Suprapubic skin (tissue), 4 donors: ENCODE measurements around the gene GNAQ. TPM values are rescaled to one million over a fixed set of nuclear protein-coding genes. Genes with fewer than 3 reads are reported as not detected.
A peak's percentile ranks its signal among the peaks of the same experiment; 100 is the strongest.

Experiments
- DNase-seq, 2 donors: peaks; one replicate each; pipeline ENCODE4 v3.0.0-alpha.2; 2019; ENCODE audit warnings: low spot score in 2 of 2
- H3K27ac ChIP-seq: fragments of 200-600 bp; sonication (generic); one replicate; pipeline ENCODE4 v1.5.1; 2019
- H3K27me3 ChIP-seq: fragments of 200-600 bp; sonication (generic); one replicate; pipeline ENCODE4 v1.5.1; 2019
- H3K36me3 ChIP-seq: fragments of 200-600 bp; sonication (generic); one replicate; pipeline ENCODE4 v1.5.1; 2019
- H3K4me1 ChIP-seq: fragments of 200-600 bp; sonication (generic); one replicate; pipeline ENCODE4 v1.5.1; 2019
- H3K4me3 ChIP-seq: fragments of 200-600 bp; sonication (generic); one replicate; pipeline ENCODE4 v1.5.1; 2019; ENCODE audit warnings: mild to moderate bottlenecking
- H3K9me3 ChIP-seq: fragments of 200-600 bp; sonication (generic); one replicate; pipeline ENCODE4 v1.5.1; 2019
- CTCF ChIP-seq, 2 donors: fragments of 200-600 bp in 1 of 2; fragments of 450-650 bp in 1 of 2; sonication (generic) in 1 of 2; IDR thresholded peaks; one replicate each; pipeline ENCODE4 v1.5.1; 2016 to 2019; ENCODE audit warnings: antibody characterized with exemption in 2 of 2, mild to moderate bottlenecking in 1 of 2, moderate library complexity in 1 of 2
- EP300 ChIP-seq: sonication (generic); formaldehyde crosslinking; IDR thresholded peaks from one replicate; pipeline ENCODE4 v1.6.1; 2017; ENCODE audit warnings: antibody characterized with exemption
- POLR2A ChIP-seq, 2 donors: fragments of 450-650 bp; IDR thresholded peaks; one replicate each; pipeline ENCODE4 v1.6.1; 2017; ENCODE audit warnings: antibody characterized with exemption in 2 of 2, mild to moderate bottlenecking in 2 of 2, moderate library complexity in 2 of 2
- POLR2AphosphoS5 ChIP-seq, 3 donors: sonication (generic); formaldehyde crosslinking; IDR thresholded peaks; one replicate each; pipeline ENCODE4 v1.6.1; 2017; ENCODE audit warnings: antibody characterized with exemption in 3 of 3
- WGBS: methylation state at CpG from one replicate; pipeline ENCODE4 v1.1.5; 2018; 5-methylcytosine and 5-hydroxymethylcytosine counted together
- total RNA-seq, 4 donors: library from RNA; depleted of rRNA; stranded (reverse); fragments of >200 nt; gene quantifications; one replicate each; pipeline ENCODE4 v1.1.0, GENCODE V29; 2016

The GNAQ gene
- 10 to 100 TPM; 16.0 to 29.0 (median 17.7) TPM for total RNA-seq

GRCh38 chr9:78031444-78031892, at the start of gene GNAQ:
Gene GNAQ (minus strand): TSS chr9:78031811. CDS start chr9:78031235, 576 bp downstream.
- peak in 1 of 2 donors; percentile 70 for DNase-seq
- H3K4me3 ChIP-seq: peak within 1 kb of the TSS; percentile 74
- peaks cover 62% of the 10 kb centered on the region for H3K4me1 ChIP-seq
- 0% methylated on average over 18 of the region's 79 CpGs for WGBS
- peak within 1 kb of the TSS; percentile 97 for H3K27ac ChIP-seq
- TF ChIP-seq POLR2A (IDR thresholded peaks at IDR 0.05) (no peak), EP300 (no peak), POLR2AphosphoS5 (IDR thresholded peaks at IDR 0.05) (no peak), CTCF (IDR thresholded peaks at IDR 0.05) (no peak)
- no peaks in the 10 kb centered on the region for H3K9me3 ChIP-seq
- H3K27me3 ChIP-seq: no peaks in the 10 kb centered on the region
- no peaks in the 10 kb centered on the region for H3K36me3 ChIP-seq

- H3K4me3 ChIP-seq: no peak overlapping the region
- no peaks in the 10 kb centered on the region for H3K36me3 ChIP-seq
- H3K27me3 ChIP-seq: peaks cover 10% of the 10 kb centered on the region
- TF ChIP-seq EP300 (no peak), POLR2A (IDR thresholded peaks at IDR 0.05) (no peak), POLR2AphosphoS5 (IDR thresholded peaks at IDR 0.05) (no peak)
- 59% methylated on average over 4 of the region's 4 CpGs for WGBS
- H3K4me1 ChIP-seq: no peaks in the 10 kb centered on the region
- H3K9me3 ChIP-seq: no peaks in the 10 kb centered on the region
- DNase-seq: no peak
- no peak overlapping the region for H3K27ac ChIP-seq
These were observed 43.0 kb upstream of the GNAQ start for GRCh38 chr9:78074385-78075291.

- H3K4me3 ChIP-seq: no peak overlapping the region
- DNase-seq: no peak
- TF ChIP-seq POLR2A (IDR thresholded peaks at IDR 0.05) (no peak), EP300 (no peak), CTCF (IDR thresholded peaks at IDR 0.05) (no peak), POLR2AphosphoS5 (IDR thresholded peaks at IDR 0.05) (no peak)
- H3K27ac ChIP-seq: no peak overlapping the region
- H3K36me3 ChIP-seq: no peaks in the 10 kb centered on the region
- 41% methylated on average over 8 of the region's 8 CpGs for WGBS
- H3K27me3 ChIP-seq: peaks cover 10% of the 10 kb centered on the region
- no peaks in the 10 kb centered on the region for H3K4me1 ChIP-seq
- no peaks in the 10 kb centered on the region for H3K9me3 ChIP-seq
These were observed 42.1 kb upstream of the GNAQ start for GRCh38 chr9:78073722-78074121.

GRCh38 chr9:78072586-78073199, 41.1 kb upstream of the GNAQ start:
- Histone ChIP-seq H3K27me3 (peaks cover 10% of the 10 kb centered on the region), H3K27ac (no peak overlapping the region), H3K4me3 (no peak overlapping the region), H3K4me1 (no peaks in the 10 kb centered on the region), H3K9me3 (no peaks in the 10 kb centered on the region), H3K36me3 (no peaks in the 10 kb centered on the region)
- no peak for TF ChIP-seq CTCF (IDR thresholded peaks at IDR 0.05)
- TF ChIP-seq EP300: no peak
- TF ChIP-seq POLR2AphosphoS5 (IDR thresholded peaks at IDR 0.05): no peak
- no peak for TF ChIP-seq POLR2A (IDR thresholded peaks at IDR 0.05)
- no peak for DNase-seq
- 77% methylated on average over 3 of the region's 3 CpGs for WGBS

GRCh38 chr9:78070521-78070920, 38.9 kb upstream of the GNAQ start:
- Histone ChIP-seq H3K4me1 (no peaks in the 10 kb centered on the region), H3K9me3 (no peaks in the 10 kb centered on the region), H3K36me3 (no peaks in the 10 kb centered on the region), H3K27me3 (peaks cover 14% of the 10 kb centered on the region), H3K27ac (no peak overlapping the region), H3K4me3 (no peak overlapping the region)
- DNase-seq: no peak
- WGBS: 51% methylated on average over 2 of the region's 2 CpGs
- TF ChIP-seq POLR2AphosphoS5 (IDR thresholded peaks at IDR 0.05) (no peak), EP300 (no peak), CTCF (IDR thresholded peaks at IDR 0.05) (no peak), POLR2A (IDR thresholded peaks at IDR 0.05) (no peak)
